ENCODE measurements around the gene TSHZ1.

Gene TSHZ1, protein sequence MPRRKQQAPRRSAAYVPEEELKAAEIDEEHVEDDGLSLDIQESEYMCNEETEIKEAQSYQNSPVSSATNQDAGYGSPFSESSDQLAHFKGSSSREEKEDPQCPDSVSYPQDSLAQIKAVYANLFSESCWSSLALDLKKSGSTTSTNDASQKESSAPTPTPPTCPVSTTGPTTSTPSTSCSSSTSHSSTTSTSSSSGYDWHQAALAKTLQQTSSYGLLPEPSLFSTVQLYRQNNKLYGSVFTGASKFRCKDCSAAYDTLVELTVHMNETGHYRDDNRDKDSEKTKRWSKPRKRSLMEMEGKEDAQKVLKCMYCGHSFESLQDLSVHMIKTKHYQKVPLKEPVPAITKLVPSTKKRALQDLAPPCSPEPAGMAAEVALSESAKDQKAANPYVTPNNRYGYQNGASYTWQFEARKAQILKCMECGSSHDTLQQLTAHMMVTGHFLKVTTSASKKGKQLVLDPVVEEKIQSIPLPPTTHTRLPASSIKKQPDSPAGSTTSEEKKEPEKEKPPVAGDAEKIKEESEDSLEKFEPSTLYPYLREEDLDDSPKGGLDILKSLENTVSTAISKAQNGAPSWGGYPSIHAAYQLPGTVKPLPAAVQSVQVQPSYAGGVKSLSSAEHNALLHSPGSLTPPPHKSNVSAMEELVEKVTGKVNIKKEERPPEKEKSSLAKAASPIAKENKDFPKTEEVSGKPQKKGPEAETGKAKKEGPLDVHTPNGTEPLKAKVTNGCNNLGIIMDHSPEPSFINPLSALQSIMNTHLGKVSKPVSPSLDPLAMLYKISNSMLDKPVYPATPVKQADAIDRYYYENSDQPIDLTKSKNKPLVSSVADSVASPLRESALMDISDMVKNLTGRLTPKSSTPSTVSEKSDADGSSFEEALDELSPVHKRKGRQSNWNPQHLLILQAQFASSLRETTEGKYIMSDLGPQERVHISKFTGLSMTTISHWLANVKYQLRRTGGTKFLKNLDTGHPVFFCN (N-terminal part only)

GRCh38 chr18:75210274-75211001, at the start of gene TSHZ1:
TSHZ1 (plus strand) TSS chr18:75210797; CDS start chr18:75211877, 1,080 bp downstream.
- peak in 1 of 4 experiments; percentile 32 for DNase-seq (ENCODE audit: low read depth in 4 of 4, low spot score in 1 of 4)

GRCh38 chr18:75161256-75162028, 49.2 kb upstream of the TSHZ1 start:
- DNase-seq (ENCODE audit: low read depth in 4 of 4, low spot score in 1 of 4): no peak

DNA sequence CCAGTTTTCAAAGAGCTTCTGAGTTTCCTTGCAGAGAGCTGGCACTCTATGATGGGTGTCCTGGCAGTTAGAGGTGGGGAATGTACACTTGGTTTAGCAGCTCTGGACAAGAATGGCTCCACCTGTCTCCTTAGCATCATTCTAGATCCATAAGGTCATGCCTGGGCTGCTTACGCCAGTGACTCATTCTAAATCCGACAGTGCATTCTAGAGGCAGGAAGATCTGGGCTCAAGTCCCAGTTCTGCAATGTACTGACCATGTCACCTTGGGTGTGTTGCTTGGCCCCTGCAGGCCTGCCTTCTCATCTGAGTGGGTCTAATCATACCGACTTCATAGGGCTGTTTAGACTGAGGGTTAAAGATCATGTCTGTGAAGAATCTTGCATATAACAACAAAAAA, 48.1 kb upstream of the TSHZ1 start:
- DNase-seq (ENCODE audit: low read depth in 4 of 4, low spot score in 1 of 4): no peak

GRCh38 chr18:75162978-75163377, 47.6 kb upstream of the TSHZ1 start:
- DNase-seq (ENCODE audit: low read depth in 4 of 4, low spot score in 1 of 4): no peak

DNA sequence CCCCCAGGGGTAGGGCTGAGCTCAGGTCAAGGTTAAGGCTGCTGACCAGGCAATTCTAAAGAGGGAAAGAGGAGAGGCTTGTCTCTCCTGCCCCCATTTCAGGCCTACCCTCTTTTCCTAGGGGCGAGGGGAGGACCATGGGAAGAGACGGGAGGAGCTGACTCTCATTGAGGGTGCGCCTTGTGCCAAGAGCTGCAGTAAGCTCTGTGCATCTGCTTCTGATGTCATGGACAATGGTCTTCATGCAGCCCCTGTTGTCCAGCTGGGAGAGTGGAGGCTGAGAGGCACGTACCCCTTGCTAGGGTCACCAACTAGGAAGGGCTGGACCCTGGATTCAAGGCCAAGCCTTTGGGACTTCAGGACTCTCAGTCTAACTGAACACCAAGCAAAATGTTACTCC, 46.9 kb upstream of the TSHZ1 start:
- DNase-seq (ENCODE audit: low read depth in 4 of 4, low spot score in 1 of 4): no peak

DNA sequence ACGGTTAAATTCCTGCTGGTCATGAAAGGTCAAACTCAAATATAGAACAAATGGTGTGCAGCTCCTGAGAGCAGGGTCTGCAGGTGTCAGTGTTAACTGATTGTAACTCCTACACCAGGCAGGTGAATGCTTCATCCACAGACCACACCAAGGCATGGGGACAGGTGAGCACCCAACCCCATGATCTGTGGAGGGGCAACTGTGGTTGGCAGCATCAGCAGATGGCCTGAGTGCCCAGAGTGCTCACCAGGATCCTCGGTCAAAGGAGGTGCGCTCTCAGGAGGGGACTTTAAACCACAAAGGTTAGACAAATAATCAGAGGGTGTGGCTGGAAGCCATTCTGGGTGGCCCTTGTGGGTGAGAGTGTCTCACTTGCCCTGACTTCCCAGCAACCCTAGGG, 46.1 kb upstream of the TSHZ1 start:
- no peak for DNase-seq (ENCODE audit: low read depth in 4 of 4, low spot score in 1 of 4)

- no peak for DNase-seq (ENCODE audit: low read depth in 4 of 4, low spot score in 1 of 4)
Measured at GRCh38 chr18:75165926-75166325, 44.7 kb upstream of the TSHZ1 start.

- DNase-seq (ENCODE audit: low read depth in 4 of 4, low spot score in 1 of 4): no peak
Measured at GRCh38 chr18:75167137-75167536, 43.5 kb upstream of the TSHZ1 start.

DNA sequence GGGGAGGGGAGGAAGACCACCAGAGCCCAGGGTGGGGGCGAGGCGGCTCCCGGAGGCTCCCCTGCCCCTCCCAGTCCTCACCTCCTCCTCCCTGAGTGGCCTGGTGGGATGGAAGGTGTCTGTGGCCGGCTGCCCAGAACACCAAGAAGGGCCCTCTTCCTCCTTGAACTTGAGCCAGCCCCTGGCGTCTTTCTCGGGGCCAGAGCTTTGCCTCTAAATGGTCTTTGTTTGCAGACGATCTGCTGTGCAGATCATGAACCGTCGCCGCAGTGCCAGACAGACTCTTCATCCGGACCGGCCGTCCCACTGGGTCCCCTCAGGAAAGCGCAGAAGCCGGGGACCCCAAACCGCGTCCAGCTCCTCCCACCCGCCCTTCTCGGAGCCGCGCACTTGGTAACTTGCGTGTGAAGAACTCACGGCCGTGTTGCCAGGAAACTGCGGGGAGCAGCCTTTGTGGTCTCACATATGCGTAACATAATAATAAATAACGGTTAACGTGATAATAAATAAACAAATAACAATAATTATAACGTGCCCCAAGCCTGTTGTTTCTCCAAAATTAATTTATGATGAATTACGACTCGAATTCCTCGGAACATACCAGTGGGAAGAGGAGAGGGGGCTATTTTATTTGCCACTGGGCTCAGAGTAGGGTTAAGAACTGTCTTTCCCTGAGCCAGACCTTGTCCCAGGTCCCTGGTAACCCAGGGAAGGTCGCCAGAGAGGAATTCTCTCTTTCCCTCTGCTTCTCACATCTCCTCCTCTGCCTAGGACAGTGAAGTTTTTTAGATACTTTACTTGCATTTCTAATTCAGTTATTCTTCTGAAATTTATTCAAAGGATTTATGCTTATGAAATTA, 42.6 kb upstream of the TSHZ1 start:
- no peak for DNase-seq (ENCODE audit: low read depth in 4 of 4, low spot score in 1 of 4)

DNA sequence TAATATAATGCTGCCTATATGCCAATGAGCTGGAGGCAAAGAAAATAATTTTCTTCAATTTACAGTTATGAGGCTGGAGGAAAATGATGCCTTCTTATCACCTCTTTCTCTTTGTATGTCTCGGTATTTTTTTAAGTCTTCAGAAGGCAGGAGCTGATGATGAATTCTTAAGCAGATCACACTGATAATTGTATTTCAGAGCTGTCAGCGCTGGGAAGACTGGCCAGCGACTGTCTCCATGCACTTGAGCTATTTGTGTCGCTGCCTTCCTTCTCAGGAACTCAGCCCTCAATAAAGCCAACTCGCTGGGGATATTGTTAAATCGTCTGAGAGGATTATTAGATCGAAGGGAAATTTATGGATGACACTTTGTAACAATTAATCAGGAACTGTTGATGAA, 42.0 kb upstream of the TSHZ1 start:
- no peak for DNase-seq (ENCODE audit: low read depth in 4 of 4, low spot score in 1 of 4)

DNA sequence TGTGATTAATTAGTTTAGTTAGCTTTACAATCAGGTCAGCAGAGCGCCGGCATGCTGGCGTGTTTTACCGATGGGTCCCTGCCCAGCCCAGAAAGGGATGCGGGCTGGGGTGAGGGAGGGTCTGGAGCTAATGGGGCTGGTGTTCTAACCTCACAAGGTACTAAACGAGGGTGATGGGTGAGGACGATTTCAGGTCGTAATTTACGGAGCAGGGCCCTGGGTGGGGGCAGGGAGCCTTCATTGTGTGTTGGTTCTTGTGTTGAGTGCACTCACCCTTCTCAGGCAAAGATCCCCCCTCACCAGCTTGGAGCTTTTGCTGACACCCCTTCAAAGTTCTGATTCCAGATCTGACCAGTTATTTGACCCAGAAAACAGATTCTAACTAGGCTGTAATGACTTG, 41.2 kb upstream of the TSHZ1 start:
- DNase-seq (ENCODE audit: low read depth in 4 of 4, low spot score in 1 of 4): no peak

- DNase-seq (ENCODE audit: low read depth in 4 of 4, low spot score in 1 of 4): no peak
Measured at GRCh38 chr18:75170022-75170789, 40.4 kb upstream of the TSHZ1 start.

GRCh38 chr18:75170916-75171315, 39.7 kb upstream of the TSHZ1 start:
- DNase-seq (ENCODE audit: low read depth in 4 of 4, low spot score in 1 of 4): no peak

- no peak for DNase-seq (ENCODE audit: low read depth in 4 of 4, low spot score in 1 of 4)
Measured at GRCh38 chr18:75172299-75173124, 38.1 kb upstream of the TSHZ1 start.

GRCh38 chr18:75173125-75173432, 37.5 kb upstream of the TSHZ1 start:
- DNase-seq (ENCODE audit: low read depth in 4 of 4, low spot score in 1 of 4): no peak

DNA sequence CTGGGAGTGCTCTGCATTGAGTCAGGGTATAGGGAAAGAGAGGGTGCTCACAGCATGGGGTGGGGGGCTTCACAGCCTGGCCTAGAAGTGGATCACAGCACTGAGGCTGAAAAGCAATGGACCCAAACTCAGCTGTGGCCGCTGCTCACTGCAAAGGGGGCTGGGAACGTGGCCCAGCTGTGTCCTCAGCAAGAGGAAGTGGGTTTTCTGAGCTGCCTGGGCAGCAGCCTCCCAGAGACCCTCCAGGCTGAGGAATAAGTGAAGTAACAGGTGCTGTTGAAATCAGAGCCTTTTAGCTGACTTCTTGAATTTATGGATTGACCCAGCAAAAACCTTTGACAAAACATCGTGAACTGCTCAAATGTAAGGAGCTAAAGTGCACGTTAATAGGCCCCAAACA, 36.9 kb upstream of the TSHZ1 start:
- DNase-seq (ENCODE audit: low read depth in 4 of 4, low spot score in 1 of 4): no peak

- DNase-seq (ENCODE audit: low read depth in 4 of 4, low spot score in 1 of 4): no peak
Measured at GRCh38 chr18:75176849-75177248, 33.7 kb upstream of the TSHZ1 start.

DNA sequence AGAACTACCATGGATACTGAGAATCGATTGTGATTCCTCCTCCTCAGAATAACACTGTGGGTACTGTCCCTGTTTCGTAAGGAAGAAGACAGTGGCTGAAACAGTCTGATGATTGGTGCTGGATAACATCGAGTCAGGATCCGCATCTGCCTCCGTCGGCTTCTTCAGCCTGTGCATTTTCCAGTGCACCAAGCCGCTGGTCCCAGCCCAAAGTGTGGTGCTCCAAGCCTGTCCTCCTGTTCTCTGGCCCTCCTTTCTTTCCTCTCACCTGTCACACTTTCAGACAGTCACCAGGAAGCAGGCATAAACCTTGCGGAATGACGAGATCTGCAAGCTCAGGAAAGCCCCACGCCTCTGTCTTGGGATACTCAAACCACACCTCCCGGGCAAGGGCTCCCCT, 32.2 kb upstream of the TSHZ1 start:
- DNase-seq (ENCODE audit: low read depth in 4 of 4, low spot score in 1 of 4): no peak
